Posterior vena cava (tissue), 2 donors: Measurements from ENCODE around the gene WDR82. TPM values are rescaled to one million over a fixed set of nuclear protein-coding genes. Genes with fewer than 3 reads are reported as not detected.

Source experiments
- DNase-seq: peaks from one replicate; pipeline ENCODE4 v3.0.0-alpha.2; 2020; ENCODE audit warnings: low spot score
- intact Hi-C, 2 donors: fragments of 100-400 bp; cut with DNase I; formaldehyde crosslinking; loops; one replicate each; pipeline versions ENCODE4 v1.14.1 to v1.14.2; 2022 to 2023
- long read RNA-seq, 2 donors: library from polyadenylated mRNA; unstranded; transcript quantifications; one replicate each; pipeline ENCODE4 v2.0.0, GENCODE V29; 2020 to 2021
- total RNA-seq, 2 donors: library from RNA; stranded (reverse); fragmentation: NEBNext Ultra II Directional; extraction: Animal tissue kit (Norgen Biotek cat#: 25700); gene quantifications; one replicate each; pipeline ENCODE4 v1.2.1, GENCODE V29; 2021
- donor health status: DM: yes; HTN: yes; CAD: no.
- donor health status: DM: yes; HTN: yes; CAD: no.

WDR82 gene
- 10 to 100 TPM; 58.4 to 72.6 TPM for total RNA-seq
- long read RNA-seq, donor 1, full-length matches to known transcripts = 1 of 8 reads
- long read RNA-seq, donor 1, partial matches to known transcripts = 0 of 8 reads
- long read RNA-seq, donor 1, other reads (novel, unspliced or antisense) = 7 of 8 reads
- long read RNA-seq, donor 2, full-length matches to known transcripts = 1 of 14 reads
- long read RNA-seq, donor 2, partial matches to known transcripts = 5 of 14 reads
- long read RNA-seq, donor 2, other reads (novel, unspliced or antisense) = 8 of 14 reads

DNA sequence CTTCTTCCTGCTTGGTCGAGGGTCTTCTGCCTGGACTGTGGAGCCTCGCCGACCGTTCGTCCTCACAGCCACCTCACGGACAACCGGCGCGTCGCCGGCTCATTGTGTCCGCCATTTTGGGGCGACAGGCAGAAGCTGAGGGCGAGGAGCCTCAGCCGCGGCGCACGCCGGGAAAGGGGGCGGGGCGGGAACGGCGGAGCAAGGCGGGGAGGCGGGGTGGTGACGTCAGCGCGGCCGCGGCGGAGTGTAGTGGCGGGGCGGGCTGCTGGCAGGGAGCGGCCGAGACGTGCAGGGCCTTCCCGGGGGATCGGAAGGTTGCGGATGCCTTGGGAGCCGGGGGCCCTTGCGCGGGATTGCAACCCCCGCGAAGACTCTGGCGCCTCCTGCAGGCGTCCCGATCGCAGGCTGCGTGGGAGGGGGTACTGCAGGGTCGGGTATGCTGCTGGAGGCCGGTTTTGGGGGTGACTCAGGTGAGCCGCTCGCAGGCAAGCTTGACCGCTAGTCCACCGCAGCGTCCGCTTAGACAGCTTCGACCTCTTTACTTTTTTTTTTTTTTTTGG, at the start of gene WDR82:
Gene WDR82, minus strand, starts transcription at position 140 of the 560 bp plus-strand sequence. CDS start 288 bp downstream, outside the sequence.
- intact Hi-C loops = loop anchor here in 1 of 2 donors (5.0 kb wide), 1 partner anchor 36 kb away; no protein-coding TSS in a partner anchor
- peak; percentile 99 for DNase-seq

GRCh38 chr3:52327486-52328290, 49.2 kb upstream of the WDR82 start:
- DNase-seq = peak; percentile 74
- intact Hi-C loops = no loop called here

GRCh38 chr3:52326976-52327375, 48.5 kb upstream of the WDR82 start:
- intact Hi-C loops = no loop called here
- DNase-seq = peak; percentile 74

DNA sequence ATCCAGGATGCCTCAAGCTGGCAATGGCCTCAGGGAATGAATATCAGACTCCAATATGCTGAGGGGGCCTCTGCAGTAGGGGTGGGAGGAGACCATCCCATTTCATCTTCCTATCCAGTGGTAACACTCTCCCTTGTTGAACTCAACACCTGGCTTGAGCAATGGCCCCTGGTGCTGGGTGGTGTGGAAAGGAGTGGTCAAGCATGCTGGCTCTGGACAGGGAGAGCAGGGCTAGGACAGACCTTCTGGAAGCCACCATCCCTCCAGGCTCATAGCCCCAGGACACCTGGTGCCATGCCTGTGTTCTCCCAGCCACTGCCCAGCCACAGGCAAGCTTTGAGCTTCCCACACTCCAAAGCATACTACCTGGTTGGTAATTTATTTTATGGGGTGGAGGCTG, 47.2 kb upstream of the WDR82 start:
- peak; percentile 42 for DNase-seq
- intact Hi-C loops = no loop called here

GRCh38 chr3:52324676-52325075, 46.2 kb upstream of the WDR82 start:
- intact Hi-C loops = no loop called here

GRCh38 chr3:52323526-52324295, 45.3 kb upstream of the WDR82 start:
- peak; percentile 62 for DNase-seq
- intact Hi-C loops = no loop called here

More at GRCh38 chr3:52324676-52325075, 46.2 kb upstream of the WDR82 start:
- DNase-seq = peak; percentile 19

GRCh38 chr3:52322466-52322865, 44.0 kb upstream of the WDR82 start:
- peak; percentile 40 for DNase-seq
- intact Hi-C loops = no loop called here

DNA sequence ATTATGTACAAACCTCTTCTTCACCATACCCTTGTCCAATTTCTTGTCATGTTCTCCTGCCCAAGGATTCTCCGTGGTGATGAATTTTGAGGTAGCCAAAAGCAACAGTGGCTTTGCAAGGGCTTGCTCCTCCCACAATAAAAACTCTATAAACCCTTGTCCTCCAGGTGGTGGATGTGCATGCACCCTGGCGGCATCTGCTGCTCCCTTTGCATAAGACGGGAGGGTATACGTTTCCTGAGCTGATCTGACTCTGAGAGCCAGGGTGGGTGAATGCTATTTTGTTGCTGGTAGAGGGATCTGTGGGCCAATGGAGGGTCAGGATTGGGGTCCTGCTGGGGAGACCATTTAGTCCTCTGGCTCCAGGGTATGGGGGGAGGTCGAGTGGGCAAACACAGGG, 43.0 kb upstream of the WDR82 start:
- intact Hi-C loops = no loop called here
- DNase-seq = peak; percentile 44

DNA sequence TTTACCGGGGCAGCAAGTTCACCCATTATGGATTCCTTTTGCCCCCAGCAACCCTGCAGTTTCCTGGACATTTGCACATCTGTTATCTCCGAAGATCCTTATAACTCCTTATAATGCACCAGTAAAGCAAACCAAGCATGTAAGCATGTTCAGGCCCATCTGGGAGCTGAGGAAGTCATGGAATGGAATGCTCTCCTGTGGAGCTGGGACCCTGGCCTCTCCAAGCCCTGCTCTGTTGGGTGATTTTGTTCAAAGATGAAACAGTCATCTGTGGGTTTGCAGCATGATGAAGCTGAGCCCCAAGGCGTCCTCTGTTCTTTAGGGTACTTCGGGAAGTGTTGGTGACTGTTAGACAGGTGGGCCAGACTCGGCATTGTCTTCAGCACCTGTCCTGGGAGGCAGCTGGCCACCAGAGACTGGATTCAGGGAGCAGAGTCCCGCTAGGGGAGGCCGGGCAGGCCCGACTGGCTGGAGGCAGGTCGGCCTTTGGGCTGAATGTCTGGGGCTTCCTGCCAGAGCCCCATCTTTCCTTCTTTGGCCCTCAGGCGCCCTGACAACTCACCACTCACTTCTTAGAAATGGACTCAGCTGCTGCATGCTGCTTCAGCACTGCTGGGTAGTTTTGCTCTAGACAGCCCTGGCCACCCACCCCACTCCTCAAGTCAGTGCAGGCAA, 41.6 kb upstream of the WDR82 start:
- peak; percentile 74 for DNase-seq
- intact Hi-C loops = no loop called here

DNA sequence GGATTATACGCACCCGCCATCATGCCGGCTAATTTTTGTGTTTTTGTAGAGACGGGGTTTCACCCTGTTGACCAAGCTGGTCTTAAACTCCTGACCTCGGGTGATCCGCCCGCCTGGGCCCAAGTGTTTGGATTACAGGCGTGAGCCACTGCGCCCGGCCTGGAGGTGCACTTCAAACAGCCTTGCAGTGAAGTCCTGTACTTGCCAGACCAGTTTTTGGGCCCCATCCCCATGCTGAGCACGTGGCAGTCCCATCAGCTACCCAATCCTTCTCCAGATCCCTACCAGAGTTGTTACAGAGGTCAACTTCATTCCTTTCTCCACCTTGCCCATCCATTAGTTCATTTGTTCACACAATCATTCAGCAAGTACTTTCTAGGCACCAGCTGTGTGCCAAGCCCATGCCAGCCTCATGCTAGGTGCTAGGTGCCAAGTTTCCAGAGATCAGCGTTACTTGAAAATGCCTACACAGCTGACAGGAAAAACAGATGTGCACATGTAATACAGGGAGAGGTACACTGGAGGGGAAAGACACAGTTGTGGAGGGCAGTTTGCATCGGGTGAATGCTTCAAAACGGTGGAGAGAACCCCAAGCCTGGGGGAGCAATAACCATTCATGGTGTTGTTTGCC, 39.9 kb upstream of the WDR82 start:
- intact Hi-C loops = no loop called here
- DNase-seq = peak; percentile 46

DNA sequence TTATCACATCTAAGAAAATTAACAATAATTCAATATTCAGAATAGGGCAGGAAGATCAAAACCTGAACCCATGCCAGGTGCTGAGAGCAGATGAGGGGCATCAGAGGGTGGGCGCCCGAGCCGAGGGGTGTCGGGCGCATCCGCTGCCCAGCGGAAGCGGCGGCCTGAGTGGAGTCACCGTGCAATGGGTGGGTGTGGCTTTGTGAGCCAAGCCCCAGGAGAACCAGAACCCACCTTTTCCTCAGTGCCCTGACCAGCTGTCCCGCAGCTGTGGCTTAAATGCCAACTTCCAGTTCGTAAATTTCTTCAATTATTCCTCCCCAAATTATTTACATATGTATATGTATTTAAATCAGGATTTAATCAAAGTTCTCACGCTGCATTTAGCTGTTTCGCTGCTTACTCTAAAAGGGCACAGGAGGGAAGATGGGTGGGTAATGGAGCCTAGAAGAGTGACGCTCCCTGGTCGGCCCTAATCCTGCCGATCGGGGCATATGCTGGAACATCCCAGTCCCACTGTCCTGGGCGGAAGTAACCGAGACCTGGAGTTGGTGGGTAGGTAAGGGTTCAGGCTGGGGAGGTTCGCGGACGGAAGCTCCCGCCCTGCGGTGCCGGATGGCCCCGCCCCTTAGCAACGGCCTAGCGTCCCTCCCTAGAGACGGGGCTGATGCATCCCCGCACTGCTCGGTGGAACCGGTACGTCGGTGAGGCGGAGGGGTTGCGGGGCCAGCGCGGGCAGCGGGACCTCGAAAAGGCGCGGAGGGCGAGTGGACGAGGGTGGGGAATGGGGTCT, 39.0 kb upstream of the WDR82 start:
- DNase-seq = peak; percentile 85
- intact Hi-C loops = no loop called here

DNA sequence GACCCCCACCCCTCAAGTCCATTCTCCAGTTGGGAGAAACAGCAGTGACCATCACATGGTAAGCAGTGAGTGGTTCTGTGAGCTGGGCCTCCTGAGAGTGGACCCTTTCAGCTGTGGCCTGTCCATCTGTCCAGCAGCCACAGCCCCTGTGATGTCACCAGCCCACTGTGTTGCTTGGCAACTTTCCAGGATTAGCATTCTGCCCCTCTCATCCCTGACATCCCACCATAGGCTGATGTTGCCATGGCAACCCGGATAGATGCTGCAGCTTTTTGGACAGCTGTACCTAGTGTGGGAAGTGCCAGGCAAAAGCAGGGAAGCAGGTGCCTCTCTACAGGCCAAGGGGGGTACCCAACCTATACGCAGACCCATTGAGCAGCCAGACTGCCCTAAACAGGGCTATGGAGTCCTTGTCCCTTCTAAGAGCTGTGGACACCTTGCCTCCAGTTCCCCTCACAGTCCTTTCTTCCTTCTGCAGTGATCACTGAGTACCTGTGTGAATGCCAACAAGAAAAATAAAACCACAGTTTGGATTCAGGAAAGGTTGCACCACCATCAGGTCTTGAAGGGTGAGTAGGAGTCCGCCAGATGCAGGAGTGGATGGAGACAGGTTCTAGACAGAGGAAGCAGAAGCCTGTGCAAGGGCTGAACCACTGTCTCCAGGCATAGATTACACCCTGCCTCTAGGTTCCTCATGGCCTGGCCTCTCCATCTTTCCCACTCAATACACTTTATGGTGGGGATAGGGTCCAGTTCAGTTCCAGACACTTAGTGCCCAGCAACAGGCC, 37.7 kb upstream of the WDR82 start, which contains the start of gene DNAH1:
Gene DNAH1, plus strand, starts transcription at position 343 of the 788 bp plus-strand sequence. CDS start 6,124 bp downstream, outside the sequence.
- intact Hi-C loops = no loop called here
- peak; percentile 47 for DNase-seq

- intact Hi-C loops = no loop called here
- peak; percentile 23 for DNase-seq
These were observed 36.6 kb upstream of the WDR82 start for GRCh38 chr3:52315006-52315405.

DNA sequence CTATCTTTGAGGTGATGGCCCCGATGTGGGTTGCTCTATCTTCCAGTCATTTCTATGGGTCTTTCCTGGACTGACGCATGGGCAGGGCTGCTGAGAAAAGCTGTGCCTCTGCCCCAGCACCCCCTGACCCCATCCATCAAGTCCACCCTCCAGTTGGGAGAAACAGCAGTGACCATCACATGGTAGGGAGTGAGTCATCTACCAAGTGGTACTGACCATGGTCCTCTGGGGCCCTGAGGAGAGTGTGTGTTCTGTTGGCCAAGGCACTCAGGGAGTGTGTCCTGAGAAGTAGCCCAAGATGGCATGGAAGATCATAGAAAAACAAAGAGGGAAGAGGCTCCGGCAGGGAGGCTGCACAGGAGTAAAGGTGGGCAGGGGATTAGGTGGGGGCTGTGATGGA, 36.0 kb upstream of the WDR82 start:
- intact Hi-C loops = no loop called here
- DNase-seq = peak; percentile 42

DNA sequence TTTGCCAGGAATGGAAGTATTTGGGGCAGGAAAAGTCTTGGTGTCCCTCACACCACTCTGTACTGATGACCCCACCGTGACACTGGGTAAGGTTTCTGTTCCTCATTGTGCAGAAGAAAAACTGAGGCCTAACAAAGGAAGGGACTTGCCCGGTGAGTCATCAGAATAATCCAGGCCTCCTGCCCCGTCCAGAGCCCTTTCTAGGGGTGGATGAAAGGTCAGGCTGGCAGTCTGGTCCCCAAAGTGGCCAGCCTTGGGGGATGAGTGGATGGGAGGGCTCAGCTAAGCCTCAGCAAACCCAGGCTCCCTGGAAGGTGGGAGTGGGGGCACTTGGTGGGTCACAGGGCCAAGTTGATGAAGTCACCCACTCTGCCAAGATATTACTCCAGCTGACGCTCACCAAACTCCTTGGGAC, 35.3 kb upstream of the WDR82 start:
- intact Hi-C loops = no loop called here

DNA sequence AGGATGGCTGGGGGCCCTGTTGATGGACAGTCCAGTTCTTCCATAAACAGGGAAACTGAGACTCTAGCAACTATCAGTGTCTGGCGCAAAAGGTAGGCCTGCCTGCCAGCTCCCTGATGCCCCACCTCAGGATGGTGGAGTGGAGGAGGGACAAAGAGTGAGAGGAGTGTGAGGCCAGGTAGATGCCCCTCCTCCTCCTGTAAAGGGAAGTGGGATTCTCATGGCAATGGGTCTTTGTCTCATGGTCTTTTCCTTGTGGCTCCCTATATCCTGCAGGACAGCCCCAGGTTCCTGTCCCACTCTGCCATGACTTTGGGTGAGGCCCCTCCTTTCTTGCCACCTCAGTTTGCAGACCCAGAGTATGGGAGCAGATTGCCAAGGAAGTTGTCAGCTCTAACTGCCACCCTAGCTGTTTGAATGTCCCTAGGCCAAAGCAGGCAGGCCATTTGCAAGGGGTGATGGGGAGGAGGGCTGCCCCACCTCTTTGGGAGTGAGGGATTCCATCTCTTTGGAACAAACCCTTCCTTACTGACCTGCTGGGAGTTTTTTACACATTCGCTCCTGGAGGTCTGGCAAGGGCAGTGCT, 34.8 kb upstream of the WDR82 start:
- no peak for DNase-seq
- intact Hi-C loops = no loop called here

More for the DNA sequence above, 35.3 kb upstream of the WDR82 start:
- no peak for DNase-seq
